Hematopoietic multipotent progenitor cell treated with erythropoietin and hydrocortisone succinate and interleukin-3 and kit ligand, for 6 days (in vitro differentiated cells): ENCODE data around the gene FMN1.

Experiments used
- DNase-seq: peaks from one replicate; pipeline ENCODE4 v3.0.0-alpha.2; 2015

FMN1 gene

GRCh38 chr15:32737304-32737703, 457.2 kb downstream of the FMN1 start:
- no peak for DNase-seq

- no peak for DNase-seq
Observed at GRCh38 chr15:32736701-32737061, 457.8 kb downstream of the FMN1 start.

- no peak for DNase-seq
Observed at GRCh38 chr15:32735989-32736700, 458.4 kb downstream of the FMN1 start.

- no peak for DNase-seq
Observed at GRCh38 chr15:32733281-32733680, 461.2 kb downstream of the FMN1 start.

- DNase-seq = no peak
Observed at GRCh38 chr15:32732574-32733157, 461.8 kb downstream of the FMN1 start.

GRCh38 chr15:32730677-32731654, 463.5 kb downstream of the FMN1 start:
- peak; percentile 79 for DNase-seq

GRCh38 chr15:32729700-32730395, 464.7 kb downstream of the FMN1 start:
- DNase-seq = no peak

- DNase-seq = no peak
Observed at GRCh38 chr15:32723171-32723948, 471.2 kb downstream of the FMN1 start.

GRCh38 chr15:32722136-32722535, 472.4 kb downstream of the FMN1 start:
- no peak for DNase-seq

GRCh38 chr15:32721596-32721995, 472.9 kb downstream of the FMN1 start:
- no peak for DNase-seq

GRCh38 chr15:32718821-32719716, 475.4 kb downstream of the FMN1 start:
- peak; percentile 16 for DNase-seq

- DNase-seq = no peak
Observed at GRCh38 chr15:32718227-32718820, 476.2 kb downstream of the FMN1 start.

- no peak for DNase-seq
Observed at GRCh38 chr15:32717426-32718226, 476.9 kb downstream of the FMN1 start, which contains the start of gene GREM1. GREM1 (plus strand) TSS chr15:32718004; CDS start chr15:32730691, 12,687 bp downstream.

GRCh38 chr15:32716915-32717425, 477.5 kb downstream of the FMN1 start:
- no peak for DNase-seq

- DNase-seq = no peak
Observed at GRCh38 chr15:32716216-32716914, 478.1 kb downstream of the FMN1 start.
